Astrocyte of the spinal cord (primary cell): Measurements from ENCODE around the gene PCDHB6.
"Not testable (repeated sequence)": the region's sequence is repeated elsewhere in the genome, so short reads cannot be mapped to it uniquely, and the experiment has no call there.

Experiments used
- DNase-seq: peaks from one replicate; pipeline ENCODE4 v3.0.0; 2011; ENCODE audit warnings: low read depth, low spot score
- H3K4me3 ChIP-seq: 2 replicates; pipeline ENCODE4 v1.5.1; 2011; ENCODE audit warnings: low read depth, mild to moderate bottlenecking, low read length, moderate library complexity
- CTCF ChIP-seq: IDR thresholded peaks from 2 replicates; pipeline ENCODE4 v1.5.1; 2012; ENCODE audit warnings: low read depth, mild to moderate bottlenecking, low read length, inconsistent platforms
- in situ Hi-C: cut with HindIII; loops from 2 replicates; pipeline ENCODE4 v1.10.0; 2017; ENCODE audit warnings: low sequenced_read_pairs

The PCDHB6 gene

GRCh38 chr5:141150993-141151325 is 1.1 kb downstream of the PCDHB6 start:
- TF ChIP-seq CTCF: no peak
- DNase-seq: no peak
- no peak overlapping the region for H3K4me3 ChIP-seq
- in situ Hi-C loops: no loop called here

GRCh38 chr5:141151632-141152031 is 1.8 kb downstream of the PCDHB6 start:
- in situ Hi-C loops, DNase-seq, H3K4me3 ChIP-seq: not testable (repeated sequence)

GRCh38 chr5:141152096-141152495 is 2.2 kb downstream of the PCDHB6 start:
- H3K4me3 ChIP-seq, in situ Hi-C loops, DNase-seq: not testable (repeated sequence)

- in situ Hi-C loops: no loop called here
- TF ChIP-seq CTCF: no peak
- DNase-seq: no peak
- no peak overlapping the region for H3K4me3 ChIP-seq
Observed at GRCh38 chr5:141155540-141156374, 5.9 kb downstream of the PCDHB6 start.

GRCh38 chr5:141157356-141157755 is 7.5 kb downstream of the PCDHB6 start:
- DNase-seq, in situ Hi-C loops, H3K4me3 ChIP-seq: not testable (repeated sequence)

- DNase-seq, in situ Hi-C loops, H3K4me3 ChIP-seq: not testable (repeated sequence)
Observed at GRCh38 chr5:141157901-141158300, 8.0 kb downstream of the PCDHB6 start.

- peak; percentile 41 for TF ChIP-seq CTCF
- in situ Hi-C loops: no loop called here
- DNase-seq: peak; percentile 7
- H3K4me3 ChIP-seq: no peak within 1 kb of the TSS
Observed at GRCh38 chr5:141172381-141173204, 22.7 kb downstream of the PCDHB6 start, which contains the start of gene PCDHB7. TSS of gene PCDHB7 (plus strand) at chr5:141172644. CDS start at chr5:141172836, 192 bp downstream.

- DNase-seq, H3K4me3 ChIP-seq, in situ Hi-C loops: not testable (repeated sequence)
Observed at GRCh38 chr5:141174291-141175104, 24.6 kb downstream of the PCDHB6 start.

- no peak for DNase-seq
- no peak overlapping the region for H3K4me3 ChIP-seq
- in situ Hi-C loops: no loop called here
- TF ChIP-seq CTCF: no peak
Observed at GRCh38 chr5:141175933-141176332, 26.1 kb downstream of the PCDHB6 start.

GRCh38 chr5:141177577-141178191 is 27.8 kb downstream of the PCDHB6 start, which contains the start of gene PCDHB8:
TSS of gene PCDHB8 (plus strand) at chr5:141177790. CDS start at chr5:141178035, 245 bp downstream.
- H3K4me3 ChIP-seq, DNase-seq, in situ Hi-C loops: not testable (repeated sequence)

- DNase-seq, in situ Hi-C loops, H3K4me3 ChIP-seq: not testable (repeated sequence)
Observed at GRCh38 chr5:141179371-141179770, 29.5 kb downstream of the PCDHB6 start.
